Breast epithelium (tissue), 3 donors: Measurements from ENCODE around the gene P2RY12.

ENCODE experiments used
- POLR2A ChIP-seq: fragments of 450-650 bp; IDR thresholded peaks from one replicate; pipeline ENCODE4 v1.6.1; 2016; ENCODE audit warnings: antibody characterized with exemption, mild to moderate bottlenecking, moderate library complexity
- TF ChIP-seq, protein P1 (sequence below), 3 donors: fragments of 450-650 bp; IDR thresholded peaks; one replicate each; pipeline ENCODE4 v1.5.1; 2016 to 2017; ENCODE audit warnings: antibody characterized with exemption in 3 of 3, mild to moderate bottlenecking in 3 of 3, moderate library complexity in 3 of 3

DNA sequence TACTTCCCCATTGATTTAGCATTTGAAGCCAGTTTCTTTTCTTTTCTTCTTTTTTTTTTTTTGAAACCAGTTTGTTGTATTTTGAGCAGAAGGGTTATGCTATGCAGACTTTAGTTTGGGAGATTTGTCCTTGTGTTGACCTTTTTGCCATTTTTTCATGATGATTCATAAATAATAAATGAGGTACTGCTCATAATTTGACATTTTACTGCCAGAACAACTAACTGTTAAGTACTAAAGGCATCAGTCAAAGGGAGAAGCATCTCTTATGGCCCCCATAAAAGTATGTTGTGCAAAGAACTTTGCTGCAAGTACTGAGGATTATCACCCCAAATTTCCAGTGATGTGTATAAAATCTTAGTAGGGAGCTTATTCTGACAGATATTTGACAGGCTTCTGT is 66.2 kb downstream of the P2RY12 start:
- TF ChIP-seq, protein P1, sequence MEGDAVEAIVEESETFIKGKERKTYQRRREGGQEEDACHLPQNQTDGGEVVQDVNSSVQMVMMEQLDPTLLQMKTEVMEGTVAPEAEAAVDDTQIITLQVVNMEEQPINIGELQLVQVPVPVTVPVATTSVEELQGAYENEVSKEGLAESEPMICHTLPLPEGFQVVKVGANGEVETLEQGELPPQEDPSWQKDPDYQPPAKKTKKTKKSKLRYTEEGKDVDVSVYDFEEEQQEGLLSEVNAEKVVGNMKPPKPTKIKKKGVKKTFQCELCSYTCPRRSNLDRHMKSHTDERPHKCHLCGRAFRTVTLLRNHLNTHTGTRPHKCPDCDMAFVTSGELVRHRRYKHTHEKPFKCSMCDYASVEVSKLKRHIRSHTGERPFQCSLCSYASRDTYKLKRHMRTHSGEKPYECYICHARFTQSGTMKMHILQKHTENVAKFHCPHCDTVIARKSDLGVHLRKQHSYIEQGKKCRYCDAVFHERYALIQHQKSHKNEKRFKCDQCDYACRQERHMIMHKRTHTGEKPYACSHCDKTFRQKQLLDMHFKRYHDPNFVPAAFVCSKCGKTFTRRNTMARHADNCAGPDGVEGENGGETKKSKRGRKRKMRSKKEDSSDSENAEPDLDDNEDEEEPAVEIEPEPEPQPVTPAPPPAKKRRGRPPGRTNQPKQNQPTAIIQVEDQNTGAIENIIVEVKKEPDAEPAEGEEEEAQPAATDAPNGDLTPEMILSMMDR (IDR thresholded peaks at IDR 0.05) = no peak
- TF ChIP-seq POLR2A = no peak
